HCT116 (cell line): ENCODE measurements around the gene TP63. TPM values are rescaled to one million over a fixed set of nuclear protein-coding genes. Genes with fewer than 3 reads are reported as not detected.

Experiments
- ATAC-seq: fragments of 200-7000 bp; cut with Tn5 transposase; 2 replicates; pipeline ENCODE4 v1.9.1; 2020; ENCODE audit warnings: mild to moderate bottlenecking, moderate library complexity
- BruUV-seq: library from RNA; stranded (reverse); fragments of 400-500 nt; replicated peaks from 2 replicates; lab custom pipeline; 2021; lab: Mats Ljungman, UMichigan
- CTCF ChIA-PET: fragments of 300-600 bp; sonication (Branson Sonifier 250); formaldehyde crosslinking; loops from one replicate; lab custom pipeline; 2021; ENCODE audit warnings: antibody characterized with exemption; lab: Charles Lee
- POLR2A ChIA-PET: fragments of 300-600, 350-600 bp; sonication (Branson Sonifier 250); formaldehyde crosslinking; loops from one replicate; lab custom pipeline; 2021; ENCODE audit warnings: antibody characterized with exemption; lab: Charles Lee
- RAD21 ChIA-PET, 2 experiments: fragments of 300-600 bp; sonication (Branson Sonifier 250); formaldehyde crosslinking; loops; one replicate each; lab custom pipeline; 2023; ENCODE audit warnings: low total read pairs in 2 of 2; ENCODE audit not compliant: uncharacterized antibody in 2 of 2, unreplicated experiment in 2 of 2, low non-redundant PET in 1 of 2; lab: Charles Lee
- DNase-seq: peaks from one replicate; pipeline ENCODE4 v3.0.0-alpha.2; 2010; ENCODE audit warnings: low read depth, low spot score
- H2AFZ ChIP-seq: fragments of 200-600 bp; shearing (Covaris generic), sonication (generic); 2 replicates; pipeline ENCODE4 v1.6.1; 2017; ENCODE audit warnings: low read depth, mixed run types, mixed read lengths, antibody characterized with exemption, low read length; ENCODE audit not compliant: poor library complexity, severe bottlenecking
- H3K27ac ChIP-seq: 2 replicates; pipeline ENCODE4 v1.5.1; 2012; ENCODE audit warnings: low read depth, low read length
- H3K27me3 ChIP-seq: fragments of 200-600 bp; sonication (generic); 2 replicates; pipeline ENCODE4 v1.6.1; 2016; ENCODE audit warnings: mixed run types, low read length, mixed read lengths; ENCODE audit not compliant: insufficient read depth
- H3K36me3 ChIP-seq, 2 experiments: fragments of 200-500 bp in 1 of 2; fragments of 200-600 bp in 1 of 2; sonication (Bioruptor generic) in 1 of 2; sonication (generic) in 1 of 2; 2 replicates each; pipeline versions ENCODE4 v1.5.1 to v1.6.1; 2014 to 2016; ENCODE audit warnings: low read length in 2 of 2, inconsistent platforms in 1 of 2, mixed read lengths in 1 of 2, mixed run types in 1 of 2; ENCODE audit not compliant: insufficient read depth in 2 of 2, control insufficient read depth in 1 of 2
- H3K4me1 ChIP-seq, 2 experiments: fragments of 200-600 bp in 1 of 2; sonication (generic) in 1 of 2; 2 replicates each; pipeline versions ENCODE4 v1.5.1 to v1.6.1; 2012 to 2017; ENCODE audit warnings: low read length in 2 of 2, inconsistent platforms in 1 of 2, mild to moderate bottlenecking in 1 of 2, mixed read lengths in 1 of 2, mixed run types in 1 of 2, moderate library complexity in 1 of 2; ENCODE audit not compliant: insufficient read depth in 2 of 2, control insufficient read depth in 1 of 2
- H3K4me2 ChIP-seq: fragments of 200-600 bp; sonication (generic); 2 replicates; pipeline ENCODE4 v1.6.1; 2017; ENCODE audit warnings: mixed run types, low read length, mixed read lengths
- H3K4me3 ChIP-seq, 2 experiments: fragments of 200-600 bp in 1 of 2; sonication (generic) in 1 of 2; replicated peaks in 1 of 2; 2 replicates each; pipeline ENCODE4 v1.5.1; 2011 to 2016; ENCODE audit warnings: low read length in 2 of 2, control low read depth in 1 of 2, low read depth in 1 of 2, mild to moderate bottlenecking in 1 of 2, mixed read lengths in 1 of 2, mixed run types in 1 of 2
- H3K79me2 ChIP-seq: fragments of 200-600 bp; sonication (generic); 2 replicates; pipeline ENCODE4 v1.6.1; 2017; ENCODE audit warnings: mild to moderate bottlenecking, mixed run types, low read length, moderate library complexity, mixed read lengths; ENCODE audit not compliant: insufficient read depth
- H3K9ac ChIP-seq: fragments of 200-600 bp; sonication (generic); 2 replicates; pipeline ENCODE4 v1.6.1; 2016; ENCODE audit warnings: low read length, mixed read lengths
- H3K9me2 ChIP-seq: fragments of 200-600 bp; sonication (generic), shearing (Covaris generic); 2 replicates; pipeline ENCODE4 v1.6.1; 2017; ENCODE audit warnings: mixed run types, mild to moderate bottlenecking, moderate library complexity; ENCODE audit not compliant: insufficient read depth
- H3K9me3 ChIP-seq, 2 experiments: fragments of 200-500 bp in 1 of 2; fragments of 200-600 bp in 1 of 2; sonication (Bioruptor generic) in 1 of 2; sonication (generic) in 1 of 2; 2 replicates each; pipeline ENCODE4 v1.6.1; 2014 to 2017; ENCODE audit warnings: low read length in 2 of 2, mixed read lengths in 2 of 2, inconsistent platforms in 1 of 2, low read depth in 1 of 2, mild to moderate bottlenecking in 1 of 2, mixed run types in 1 of 2, moderate library complexity in 1 of 2; ENCODE audit not compliant: control insufficient read depth in 1 of 2, insufficient read depth in 1 of 2
- H4K20me1 ChIP-seq: fragments of 200-600 bp; sonication (generic), shearing (Covaris generic); 2 replicates; pipeline ENCODE4 v1.6.1; 2017; ENCODE audit warnings: mixed run types, mild to moderate bottlenecking, moderate library complexity; ENCODE audit not compliant: insufficient read depth
- EGR1 ChIP-seq: IDR thresholded peaks from 2 replicates; pipeline ENCODE4 v1.6.1; 2012; ENCODE audit warnings: low read depth
- EZH2 ChIP-seq: fragments of 200-600 bp; sonication (generic); IDR thresholded peaks from 2 replicates; pipeline ENCODE4 v1.6.1; 2017; ENCODE audit warnings: antibody characterized with exemption, mixed run types
- EZH2phosphoT487 ChIP-seq: fragments of 200-600 bp; IDR thresholded peaks from 2 replicates; pipeline ENCODE4 v1.6.1; 2018; ENCODE audit warnings: antibody characterized with exemption, borderline replicate concordance
- JUND ChIP-seq: IDR thresholded peaks from 2 replicates; pipeline ENCODE4 v1.6.1; 2012
- SRF ChIP-seq: IDR thresholded peaks from 2 replicates; pipeline ENCODE4 v1.6.1; 2012; ENCODE audit warnings: low read depth
- TCF7L2 ChIP-seq: IDR thresholded peaks from 2 replicates; pipeline ENCODE4 v1.7.0; 2011; ENCODE audit warnings: borderline replicate concordance, inconsistent platforms; ENCODE audit not compliant: insufficient read depth, insufficient read length; ENCODE audit errors: extremely low read depth
- intact Hi-C: fragments of 100-400 bp; cut with micrococcal nuclease; formaldehyde crosslinking; loops from 2 replicates; pipeline ENCODE4 v1.10.0; 2022
- total RNA-seq: library from RNA; stranded (reverse); gene quantifications from one replicate; pipeline ENCODE4 v1.2.1, GENCODE V29; 2021; ENCODE audit not compliant: unreplicated experiment
- TF ChIP-seq, protein P1 (sequence below): IDR thresholded peaks from 2 replicates; pipeline ENCODE4 v1.6.1; 2011; ENCODE audit warnings: mild to moderate bottlenecking, low read length, moderate library complexity; ENCODE audit not compliant: insufficient replicate concordance; ENCODE audit errors: extremely low read depth
- TF ChIP-seq, protein P2 (sequence below), 3 experiments: fragments of 200-600 bp in 1 of 3; sonication (generic) in 1 of 3; IDR thresholded peaks in 2 of 3; conservative IDR thresholded peaks in 1 of 3; 2 replicates each; pipeline ENCODE4 v1.5.1; 2012 to 2017; ENCODE audit warnings: low read depth in 2 of 3, low read length in 2 of 3, antibody characterized with exemption in 1 of 3, borderline replicate concordance in 1 of 3, control low read depth in 1 of 3, mild to moderate bottlenecking in 1 of 3, mixed read lengths in 1 of 3, mixed run types in 1 of 3, moderate library complexity in 1 of 3; ENCODE audit not compliant: insufficient read depth in 1 of 3
- TF ChIP-seq, protein P3 (sequence below): IDR thresholded peaks from 2 replicates; pipeline ENCODE4 v1.6.1; 2012

The TP63 gene
- total RNA-seq, 1 experiment from 2014 or later, result not detected

DNA sequence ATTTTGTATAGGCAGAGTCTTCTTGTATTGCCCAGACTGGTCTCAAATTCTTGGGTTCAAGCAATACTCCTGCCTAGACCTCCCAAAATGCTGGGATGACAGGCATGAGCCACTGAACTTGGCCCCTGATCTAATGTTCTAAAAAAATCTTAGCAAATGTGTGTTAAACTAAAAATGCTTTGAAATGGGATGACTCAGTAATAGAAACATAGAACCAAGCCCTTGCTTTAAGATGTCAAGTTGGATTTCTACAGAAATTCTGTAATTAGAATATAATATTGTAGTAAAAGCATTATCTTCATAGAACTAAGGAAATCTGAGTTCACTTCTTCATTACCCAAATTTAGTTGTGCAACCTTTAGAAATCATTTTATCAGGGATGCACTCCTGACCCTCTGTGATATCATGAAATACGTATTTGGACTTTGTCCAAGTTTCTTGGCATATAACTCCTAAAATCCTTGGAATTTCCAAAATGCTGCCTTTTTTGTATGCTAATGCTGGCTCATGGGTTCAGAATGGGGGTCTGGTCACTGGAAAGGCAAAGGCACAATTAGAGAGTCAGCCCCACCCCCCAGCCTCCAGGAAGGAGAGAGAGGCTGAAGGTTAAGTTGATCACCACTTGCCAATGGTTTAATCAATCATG is 217.3 kb downstream of the TP63 start:
- H2AFZ ChIP-seq, result no peak overlapping the region
- no peaks in the 10 kb centered on the region for H3K9me3 ChIP-seq
- CTCF ChIA-PET, result no interaction called here
- POLR2A ChIA-PET, result no interaction called here
- H4K20me1 ChIP-seq, result no peaks in the 10 kb centered on the region
- no peak overlapping the region for H3K27ac ChIP-seq
- intact Hi-C loops, result no loop called here
- no peak overlapping the region for H3K9ac ChIP-seq
- no peak for ATAC-seq
- H3K4me2 ChIP-seq, result no peak overlapping the region
- H3K36me3 ChIP-seq, result no peaks in the 10 kb centered on the region
- H3K9me2 ChIP-seq, result no peaks in the 10 kb centered on the region
- RAD21 ChIA-PET, result no interaction called here
- H3K4me3 ChIP-seq, result no peak overlapping the region
- H3K79me2 ChIP-seq, result no peaks in the 10 kb centered on the region
- H3K27me3 ChIP-seq, result no peaks in the 10 kb centered on the region
- H3K4me1 ChIP-seq, result no peaks in the 10 kb centered on the region
- no TSS peak for BruUV-seq
- TF ChIP-seq JUND (no peak), EZH2 (no peak), EZH2phosphoT487 (no peak), SRF (no peak), TCF7L2 (no peak), EGR1 (no peak)
- TF ChIP-seq, protein P1, sequence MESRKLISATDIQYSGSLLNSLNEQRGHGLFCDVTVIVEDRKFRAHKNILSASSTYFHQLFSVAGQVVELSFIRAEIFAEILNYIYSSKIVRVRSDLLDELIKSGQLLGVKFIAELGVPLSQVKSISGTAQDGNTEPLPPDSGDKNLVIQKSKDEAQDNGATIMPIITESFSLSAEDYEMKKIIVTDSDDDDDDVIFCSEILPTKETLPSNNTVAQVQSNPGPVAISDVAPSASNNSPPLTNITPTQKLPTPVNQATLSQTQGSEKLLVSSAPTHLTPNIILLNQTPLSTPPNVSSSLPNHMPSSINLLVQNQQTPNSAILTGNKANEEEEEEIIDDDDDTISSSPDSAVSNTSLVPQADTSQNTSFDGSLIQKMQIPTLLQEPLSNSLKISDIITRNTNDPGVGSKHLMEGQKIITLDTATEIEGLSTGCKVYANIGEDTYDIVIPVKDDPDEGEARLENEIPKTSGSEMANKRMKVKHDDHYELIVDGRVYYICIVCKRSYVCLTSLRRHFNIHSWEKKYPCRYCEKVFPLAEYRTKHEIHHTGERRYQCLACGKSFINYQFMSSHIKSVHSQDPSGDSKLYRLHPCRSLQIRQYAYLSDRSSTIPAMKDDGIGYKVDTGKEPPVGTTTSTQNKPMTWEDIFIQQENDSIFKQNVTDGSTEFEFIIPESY, result no peak
- TF ChIP-seq, protein P2, sequence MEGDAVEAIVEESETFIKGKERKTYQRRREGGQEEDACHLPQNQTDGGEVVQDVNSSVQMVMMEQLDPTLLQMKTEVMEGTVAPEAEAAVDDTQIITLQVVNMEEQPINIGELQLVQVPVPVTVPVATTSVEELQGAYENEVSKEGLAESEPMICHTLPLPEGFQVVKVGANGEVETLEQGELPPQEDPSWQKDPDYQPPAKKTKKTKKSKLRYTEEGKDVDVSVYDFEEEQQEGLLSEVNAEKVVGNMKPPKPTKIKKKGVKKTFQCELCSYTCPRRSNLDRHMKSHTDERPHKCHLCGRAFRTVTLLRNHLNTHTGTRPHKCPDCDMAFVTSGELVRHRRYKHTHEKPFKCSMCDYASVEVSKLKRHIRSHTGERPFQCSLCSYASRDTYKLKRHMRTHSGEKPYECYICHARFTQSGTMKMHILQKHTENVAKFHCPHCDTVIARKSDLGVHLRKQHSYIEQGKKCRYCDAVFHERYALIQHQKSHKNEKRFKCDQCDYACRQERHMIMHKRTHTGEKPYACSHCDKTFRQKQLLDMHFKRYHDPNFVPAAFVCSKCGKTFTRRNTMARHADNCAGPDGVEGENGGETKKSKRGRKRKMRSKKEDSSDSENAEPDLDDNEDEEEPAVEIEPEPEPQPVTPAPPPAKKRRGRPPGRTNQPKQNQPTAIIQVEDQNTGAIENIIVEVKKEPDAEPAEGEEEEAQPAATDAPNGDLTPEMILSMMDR (IDR thresholded peaks at IDR 0.05 in 2 of 3, conservative IDR thresholded peaks at IDR 0.05 in 1 of 3; ENCODE audit: borderline replicate concordance in 1 of 3, insufficient read depth in 1 of 3, low read depth in 2 of 3, low read length in 2 of 3), result no peak
- TF ChIP-seq, protein P3, sequence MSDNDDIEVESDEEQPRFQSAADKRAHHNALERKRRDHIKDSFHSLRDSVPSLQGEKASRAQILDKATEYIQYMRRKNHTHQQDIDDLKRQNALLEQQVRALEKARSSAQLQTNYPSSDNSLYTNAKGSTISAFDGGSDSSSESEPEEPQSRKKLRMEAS, result no peak
- DNase-seq, result no peak
